ENCODE data around the gene SH2D3A.

Gene SH2D3A

GRCh38 chr19:6736169-6736916 is 30.9 kb downstream of the SH2D3A start:
- DNase-seq: no peak

- DNase-seq: no peak
Observed at GRCh38 chr19:6735181-6735911, 31.9 kb downstream of the SH2D3A start.

- no peak for DNase-seq
Observed at GRCh38 chr19:6734096-6734696, 33.0 kb downstream of the SH2D3A start.

- DNase-seq: no peak
Observed at GRCh38 chr19:6733338-6734095, 33.7 kb downstream of the SH2D3A start.

GRCh38 chr19:6732803-6733337 is 34.4 kb downstream of the SH2D3A start:
- no peak for DNase-seq

- no peak for DNase-seq
Observed at GRCh38 chr19:6731822-6732221, 35.4 kb downstream of the SH2D3A start.

GRCh38 chr19:6730941-6731670 is 36.1 kb downstream of the SH2D3A start:
- no peak for DNase-seq

GRCh38 chr19:6730153-6730804 is 37.0 kb downstream of the SH2D3A start:
- no peak for DNase-seq

- DNase-seq: no peak
Observed at GRCh38 chr19:6729573-6730152, 37.6 kb downstream of the SH2D3A start.

- DNase-seq: no peak
Observed at GRCh38 chr19:6728346-6728745, 38.9 kb downstream of the SH2D3A start.

- no peak for DNase-seq
Observed at GRCh38 chr19:6725513-6726231, 41.6 kb downstream of the SH2D3A start.

GRCh38 chr19:6724631-6725492 is 42.4 kb downstream of the SH2D3A start:
- DNase-seq: no peak

- no peak for DNase-seq
Observed at GRCh38 chr19:6723738-6724137, 43.5 kb downstream of the SH2D3A start.

- DNase-seq: no peak
Observed at GRCh38 chr19:6723108-6723618, 44.1 kb downstream of the SH2D3A start.

GRCh38 chr19:6721773-6722172 is 45.5 kb downstream of the SH2D3A start:
- no peak for DNase-seq

GRCh38 chr19:6721138-6721474 is 46.1 kb downstream of the SH2D3A start:
- DNase-seq: no peak

- DNase-seq: no peak
Observed at GRCh38 chr19:6720369-6721137, 46.7 kb downstream of the SH2D3A start, which contains the start of gene C3. Gene C3 (minus strand): TSS chr19:6720650. CDS start chr19:6720589, 61 bp downstream.

- no peak for DNase-seq
Observed at GRCh38 chr19:6719992-6720368, 47.3 kb downstream of the SH2D3A start.

GRCh38 chr19:6719540-6719861 is 47.7 kb downstream of the SH2D3A start:
- no peak for DNase-seq
